Brain pericyte (primary cell): Measurements from ENCODE around the gene ZNF470.

Experiments
- DNase-seq: peaks from one replicate; pipeline ENCODE4 v3.0.0-alpha.2; 2012; ENCODE audit warnings: low read depth, low spot score

The ZNF470 gene

DNA sequence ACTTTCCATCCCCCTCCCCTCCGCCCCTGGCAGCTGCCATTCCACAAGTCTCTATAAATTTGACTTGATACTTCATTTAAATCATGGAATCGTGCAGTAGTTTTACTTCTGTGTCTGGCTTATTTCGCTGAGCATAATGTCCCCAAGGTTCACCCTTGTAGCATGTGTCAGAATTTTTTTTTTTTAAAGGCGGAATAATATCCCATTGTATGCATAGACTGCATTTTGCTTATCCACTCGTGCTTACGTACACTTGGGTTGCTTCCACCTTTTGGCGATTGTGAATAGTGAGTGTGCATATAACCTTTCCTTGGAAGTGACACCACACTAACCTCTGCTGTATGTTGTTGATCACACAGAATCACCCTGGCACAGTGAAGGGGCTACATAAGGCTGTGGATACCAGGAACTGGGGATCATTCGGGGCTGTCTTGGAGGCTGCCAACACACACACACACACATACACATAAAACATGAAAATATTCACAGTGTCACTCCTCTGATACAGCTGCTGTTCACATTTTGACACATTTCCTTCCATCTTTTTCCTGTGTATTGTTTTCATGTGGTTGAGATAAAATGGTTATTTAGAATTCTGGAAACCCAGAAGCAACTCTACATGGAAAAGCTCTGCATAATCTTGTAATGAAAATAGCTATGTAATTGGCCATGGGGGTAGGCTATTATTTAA, 41.2 kb downstream of the ZNF470 start:
- DNase-seq: no peak

GRCh38 chr19:56611288-56611687, 44.0 kb downstream of the ZNF470 start:
- DNase-seq: no peak

DNA sequence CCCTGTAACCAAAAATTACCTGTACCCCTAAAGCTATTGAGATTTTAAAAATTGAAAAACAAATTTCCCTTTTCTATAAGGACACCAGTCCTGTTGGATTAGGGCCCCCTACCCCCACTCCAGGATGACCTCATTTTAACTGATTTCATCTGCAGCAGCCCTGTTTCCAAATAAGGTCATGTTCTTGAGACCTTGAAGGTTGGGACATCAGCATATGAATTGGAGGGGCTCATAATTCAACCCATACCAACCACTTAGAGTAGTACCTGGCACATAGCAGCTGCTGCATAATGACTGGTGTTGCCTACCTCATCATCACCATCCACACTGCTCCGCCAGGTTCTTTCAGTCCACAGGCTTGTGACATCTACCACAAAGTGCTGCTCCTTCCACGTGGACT, 45.5 kb downstream of the ZNF470 start:
- DNase-seq: no peak

DNA sequence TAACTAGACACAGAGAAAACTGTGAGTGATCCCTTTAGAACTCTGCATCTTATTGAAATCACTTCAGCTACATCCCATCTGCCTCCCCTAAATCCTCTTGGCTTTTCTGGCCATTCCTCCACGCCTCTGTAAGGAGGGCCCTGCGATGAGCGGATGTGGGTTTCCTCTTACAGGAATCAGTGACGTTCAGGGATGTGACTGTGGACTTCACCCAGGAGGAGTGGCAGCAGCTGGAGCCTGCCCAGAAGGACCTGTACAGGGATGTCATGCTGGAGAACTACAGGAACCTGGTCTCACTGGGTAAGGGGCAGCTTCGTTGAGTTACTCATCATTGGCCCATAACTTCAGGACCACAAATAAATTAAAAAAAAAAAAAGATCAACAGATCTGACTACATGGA, 46.4 kb downstream of the ZNF470 start:
- no peak for DNase-seq

- no peak for DNase-seq
Measured at GRCh38 chr19:56617531-56617930, 50.3 kb downstream of the ZNF470 start.

DNA sequence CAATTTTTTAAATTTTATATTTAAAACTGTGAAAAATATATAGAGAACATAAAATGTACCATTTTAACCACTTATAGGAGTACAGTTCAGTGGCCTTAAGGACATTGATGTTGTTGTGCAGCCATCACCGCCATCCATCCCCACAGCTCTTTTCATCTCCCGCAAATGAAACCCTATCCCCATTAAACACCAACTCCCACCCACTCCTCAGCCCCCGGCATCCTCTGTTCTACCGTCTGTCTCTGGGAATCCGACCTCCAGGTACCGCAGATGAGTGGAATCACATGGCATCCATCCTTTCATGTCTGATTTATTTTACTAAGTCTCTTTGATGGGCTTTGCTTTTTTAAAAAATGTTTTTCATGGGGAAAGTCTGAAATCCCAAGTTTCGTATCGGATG, 51.9 kb downstream of the ZNF470 start:
- DNase-seq: no peak

DNA sequence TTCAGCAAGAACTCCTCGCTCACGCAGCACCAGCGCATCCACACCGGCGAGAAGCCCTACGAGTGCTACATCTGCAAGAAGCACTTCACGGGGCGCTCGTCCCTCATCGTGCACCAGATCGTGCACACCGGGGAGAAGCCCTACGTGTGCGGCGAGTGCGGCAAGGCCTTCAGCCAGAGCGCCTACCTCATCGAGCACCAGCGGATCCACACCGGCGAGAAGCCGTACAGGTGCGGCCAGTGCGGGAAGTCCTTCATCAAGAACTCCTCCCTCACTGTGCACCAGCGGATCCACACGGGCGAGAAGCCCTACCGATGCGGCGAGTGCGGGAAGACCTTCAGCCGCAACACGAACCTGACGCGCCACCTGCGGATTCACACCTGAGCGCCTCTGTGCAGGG, 55.1 kb downstream of the ZNF470 start:
- DNase-seq: no peak

DNA sequence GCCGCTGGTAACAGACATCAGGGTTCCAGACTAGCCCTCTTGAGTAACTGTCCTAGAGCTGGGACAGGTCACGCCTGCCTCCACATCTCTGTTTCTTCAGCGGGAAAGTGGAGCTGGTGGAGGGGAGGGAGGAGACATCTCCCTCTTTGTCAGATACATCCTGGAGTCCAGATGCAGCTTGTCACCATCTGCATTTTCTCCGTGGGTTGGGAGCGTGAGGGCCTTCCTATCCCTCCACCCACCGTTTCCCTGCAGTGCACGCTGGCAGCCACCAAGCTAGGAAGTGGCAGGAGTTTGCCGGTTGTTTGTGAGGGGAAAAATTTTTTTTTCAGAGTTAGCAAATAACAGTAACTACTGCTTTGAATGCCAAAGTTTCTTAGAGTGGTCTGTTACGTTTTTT, 55.7 kb downstream of the ZNF470 start:
- DNase-seq: no peak

DNA sequence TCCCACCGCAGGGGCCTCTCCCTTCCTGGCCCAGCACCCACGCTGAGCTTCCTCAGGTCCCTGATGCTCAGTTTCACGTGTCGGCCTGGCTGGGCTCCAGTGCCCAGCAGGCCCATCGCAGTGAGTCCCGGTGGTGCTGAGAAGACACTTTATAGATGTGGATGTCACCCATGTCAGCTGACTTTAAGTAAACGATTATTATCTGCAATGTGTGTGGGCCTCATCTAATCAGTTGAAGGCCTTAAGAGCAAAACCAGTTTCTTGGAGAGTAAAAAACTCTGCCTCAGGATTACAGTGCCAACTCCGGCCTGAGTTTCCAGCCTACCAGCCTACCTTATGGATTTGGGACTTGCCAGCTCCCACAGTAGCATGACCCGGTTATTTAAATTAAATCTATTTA, 58.4 kb downstream of the ZNF470 start:
- DNase-seq: no peak

- no peak for DNase-seq
Measured at GRCh38 chr19:56633021-56633420, 65.8 kb downstream of the ZNF470 start.

DNA sequence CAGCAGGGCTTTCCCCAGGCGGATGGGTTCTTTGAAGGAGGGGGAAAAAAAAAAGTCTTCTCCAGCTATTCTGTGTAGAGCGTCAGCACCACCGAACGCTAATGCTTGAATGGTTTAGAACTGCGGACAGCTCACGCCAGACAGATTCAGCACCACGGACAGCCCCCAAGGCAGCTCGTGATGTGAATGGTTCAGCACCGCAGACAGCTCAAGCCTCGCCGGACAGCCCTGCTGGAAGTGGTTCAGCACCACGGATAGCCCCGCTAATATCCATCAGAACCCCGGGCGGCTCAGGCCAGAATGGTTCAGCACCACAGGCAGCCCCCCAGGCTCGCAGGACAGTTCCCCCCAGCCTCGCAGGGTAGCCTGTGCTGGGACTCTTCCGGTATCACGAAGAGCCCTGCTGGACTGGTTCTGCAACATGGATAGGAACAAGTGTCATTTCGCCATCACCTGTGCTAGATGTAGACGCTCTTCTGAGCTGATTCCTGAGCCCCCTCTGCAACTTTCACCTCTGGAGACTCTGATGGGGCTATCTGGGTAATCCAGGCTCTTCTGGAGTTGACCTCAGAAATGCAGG, 70.8 kb downstream of the ZNF470 start:
- DNase-seq: no peak
